AG04450 (cell line): ENCODE results near the gene AKT2. TPM values are rescaled to one million over a fixed set of nuclear protein-coding genes. Genes with fewer than 3 reads are reported as not detected.

Experiments
- CTCF ChIA-PET: fragments of 300-600, 350-600 bp; formaldehyde crosslinking; extraction: SDS; loops from one replicate; lab custom pipeline; 2022; ENCODE audit warnings: antibody characterized with exemption, inconsistent platforms; lab: Charles Lee
- POLR2A ChIA-PET: fragments of 350-600 bp; formaldehyde crosslinking; extraction: SDS; loops from one replicate; lab custom pipeline; 2021; ENCODE audit warnings: antibody characterized with exemption, inconsistent platforms; lab: Yijun Ruan, JAX
- DNase-seq: peaks from one replicate; pipeline ENCODE4 v3.0.0-alpha.2; 2011; ENCODE audit warnings: low read depth, low spot score
- H3K27ac ChIP-seq: one replicate; pipeline ENCODE4 v1.5.1; 2012; ENCODE audit warnings: low read depth, low read length, control low read depth
- H3K27me3 ChIP-seq: one replicate; pipeline ENCODE4 v1.6.0; 2012; ENCODE audit warnings: low read length; ENCODE audit not compliant: control insufficient read depth, insufficient read depth
- H3K4me3 ChIP-seq: 2 replicates; pipeline ENCODE4 v1.5.1; 2011; ENCODE audit warnings: mild to moderate bottlenecking, low read depth, low read length, control low read depth
- H3K9me3 ChIP-seq: 2 replicates; pipeline ENCODE4 v1.5.1; 2012; ENCODE audit warnings: low read length; ENCODE audit not compliant: control insufficient read depth, insufficient read depth
- polyA plus RNA-seq: library from polyadenylated mRNA; depleted of rRNA; stranded (reverse); fragments of >200 nt; gene quantifications from 2 replicates; pipeline ENCODE4 v1.2.3, GENCODE V29; 2011
- TF ChIP-seq, protein P1 (sequence below): IDR thresholded peaks from 2 replicates; pipeline ENCODE4 v1.5.1; 2011; ENCODE audit warnings: low read depth, low read length, control low read depth, inconsistent platforms

The AKT2 gene
- polyA plus RNA-seq, 1 experiment: 99.8 TPM

DNA sequence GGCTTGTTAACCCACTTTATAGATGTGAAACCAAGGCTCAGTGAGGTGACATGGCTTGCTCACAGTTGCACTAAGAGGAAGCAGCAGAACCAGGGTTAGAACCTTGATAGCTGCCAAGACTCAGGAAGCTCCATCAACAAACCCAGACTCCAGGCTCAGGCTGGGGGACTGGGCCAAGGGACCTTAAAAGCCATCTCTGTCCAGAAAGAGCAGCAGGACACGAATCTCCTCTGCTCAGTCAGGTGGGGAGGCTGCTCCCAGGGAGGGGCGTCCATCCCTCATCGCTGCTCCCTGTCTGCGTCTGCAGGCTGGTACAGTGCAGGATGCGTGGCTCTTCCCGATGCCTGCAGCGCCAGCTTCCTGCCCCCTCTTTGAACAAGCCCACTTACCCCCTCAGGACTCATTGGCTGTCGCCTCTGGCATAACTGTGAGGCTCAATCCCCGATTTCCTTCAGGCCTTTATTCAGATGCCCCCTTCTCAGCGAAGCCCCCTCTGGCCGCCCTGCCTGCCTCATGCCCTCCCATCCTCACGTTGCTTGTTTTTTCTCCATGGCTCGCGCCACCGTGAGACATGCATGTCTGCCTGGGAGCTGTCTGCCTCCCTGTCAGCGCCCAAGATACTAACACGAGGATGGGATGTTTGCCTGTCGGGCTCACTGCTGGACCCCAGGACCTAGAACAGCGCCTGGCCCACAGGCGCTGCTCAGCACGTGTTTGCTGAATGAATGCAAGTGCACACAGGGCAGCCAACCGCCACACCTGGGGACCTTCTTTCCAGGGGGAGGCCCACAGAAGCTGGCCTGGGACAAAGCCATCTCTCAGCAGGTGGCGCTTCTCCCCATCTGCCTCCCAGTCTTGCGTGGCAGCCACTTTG is 21.5 kb downstream of the AKT2 start:
- no peak for DNase-seq
- ChIA-PET POLR2A (interaction anchor here (0.6 kb wide), 1 partner anchor 7 kb away, joined by 3 read pairs; no protein-coding TSS in a partner anchor), CTCF (no interaction called here)
- TF ChIP-seq, protein P1, sequence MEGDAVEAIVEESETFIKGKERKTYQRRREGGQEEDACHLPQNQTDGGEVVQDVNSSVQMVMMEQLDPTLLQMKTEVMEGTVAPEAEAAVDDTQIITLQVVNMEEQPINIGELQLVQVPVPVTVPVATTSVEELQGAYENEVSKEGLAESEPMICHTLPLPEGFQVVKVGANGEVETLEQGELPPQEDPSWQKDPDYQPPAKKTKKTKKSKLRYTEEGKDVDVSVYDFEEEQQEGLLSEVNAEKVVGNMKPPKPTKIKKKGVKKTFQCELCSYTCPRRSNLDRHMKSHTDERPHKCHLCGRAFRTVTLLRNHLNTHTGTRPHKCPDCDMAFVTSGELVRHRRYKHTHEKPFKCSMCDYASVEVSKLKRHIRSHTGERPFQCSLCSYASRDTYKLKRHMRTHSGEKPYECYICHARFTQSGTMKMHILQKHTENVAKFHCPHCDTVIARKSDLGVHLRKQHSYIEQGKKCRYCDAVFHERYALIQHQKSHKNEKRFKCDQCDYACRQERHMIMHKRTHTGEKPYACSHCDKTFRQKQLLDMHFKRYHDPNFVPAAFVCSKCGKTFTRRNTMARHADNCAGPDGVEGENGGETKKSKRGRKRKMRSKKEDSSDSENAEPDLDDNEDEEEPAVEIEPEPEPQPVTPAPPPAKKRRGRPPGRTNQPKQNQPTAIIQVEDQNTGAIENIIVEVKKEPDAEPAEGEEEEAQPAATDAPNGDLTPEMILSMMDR: no peak
- H3K27ac ChIP-seq: no peak overlapping the region
- no peaks in the 10 kb centered on the region for H3K27me3 ChIP-seq
- no peak overlapping the region for H3K4me3 ChIP-seq
- H3K9me3 ChIP-seq: no peaks in the 10 kb centered on the region

DNA sequence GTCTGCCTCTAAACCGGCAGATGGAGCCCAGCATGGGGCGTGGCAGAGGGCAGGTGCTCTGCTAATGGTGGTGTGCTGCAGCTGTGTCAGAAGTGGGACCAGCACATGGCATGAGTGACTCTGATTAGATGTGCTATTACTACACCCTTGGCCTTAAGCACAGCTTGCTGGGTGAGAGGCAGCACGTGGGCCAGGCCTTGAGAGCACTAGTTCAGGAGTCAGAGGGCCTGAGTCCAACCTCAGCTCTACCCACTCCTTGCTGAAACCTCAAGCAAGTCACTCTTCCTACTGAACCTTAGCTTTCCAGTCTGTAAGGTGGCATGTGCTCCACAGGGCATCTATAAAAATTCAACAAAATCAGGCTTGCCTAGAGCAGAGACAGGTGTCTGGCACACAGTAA is 22.7 kb downstream of the AKT2 start:
- TF ChIP-seq, protein P1: no peak
- no peak for DNase-seq
- Histone ChIP-seq H3K4me3 (no peak overlapping the region), H3K9me3 (no peaks in the 10 kb centered on the region), H3K27me3 (no peaks in the 10 kb centered on the region), H3K27ac (no peak overlapping the region)
- ChIA-PET POLR2A (no interaction called here), CTCF (interaction anchor here (0.5 kb wide), 1 partner anchor 383 kb away, joined by 6 read pairs; no protein-coding TSS in a partner anchor)

DNA sequence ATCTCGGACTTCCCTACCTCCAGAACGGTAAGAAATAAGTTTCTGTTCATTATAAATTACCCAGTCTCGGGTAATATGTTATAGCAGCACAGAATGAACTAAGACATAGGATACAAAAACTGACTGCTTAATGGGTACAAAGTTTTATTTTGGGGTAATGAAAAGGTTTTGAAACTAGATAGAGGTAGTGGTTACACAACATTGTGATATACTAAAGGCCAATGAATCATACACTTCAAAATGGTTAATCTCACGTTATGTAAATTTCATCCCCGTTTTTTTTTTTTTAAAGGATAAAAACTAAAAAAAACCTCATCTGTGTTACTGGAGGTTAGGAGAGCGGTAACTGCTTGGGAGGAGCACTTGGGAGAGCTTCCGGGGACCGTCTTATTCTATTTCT is 23.5 kb downstream of the AKT2 start:
- POLR2A ChIA-PET: no interaction called here
- CTCF ChIA-PET: no interaction called here

DNA sequence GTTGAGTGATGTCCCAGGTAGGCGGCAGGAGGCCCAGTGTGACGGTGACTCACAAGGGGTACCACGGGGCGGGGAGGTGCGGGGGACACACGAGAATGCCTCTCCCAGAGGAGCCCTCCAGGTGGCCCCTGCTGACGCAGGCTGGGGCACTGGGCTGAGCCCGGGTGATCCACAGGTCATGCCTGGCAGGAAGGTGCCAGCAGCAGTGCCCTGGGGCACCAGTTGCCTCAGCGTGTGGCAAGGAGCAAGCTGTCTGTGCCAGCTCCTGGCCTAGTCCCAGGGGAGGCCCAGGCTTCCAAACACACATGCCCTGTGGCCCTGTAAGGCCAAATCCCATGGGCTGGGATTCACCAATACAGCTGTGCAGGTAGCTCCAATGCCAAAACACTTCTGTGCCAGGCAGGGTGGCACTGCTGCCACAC is 28.0 kb downstream of the AKT2 start:
- no peak for DNase-seq
- H3K27ac ChIP-seq: no peak overlapping the region
- POLR2A ChIA-PET: no interaction called here
- H3K4me3 ChIP-seq: no peak overlapping the region
- no peaks in the 10 kb centered on the region for H3K27me3 ChIP-seq
- H3K9me3 ChIP-seq: no peaks in the 10 kb centered on the region
- TF ChIP-seq, protein P1: no peak
- CTCF ChIA-PET: no interaction called here

More for the DNA sequence above, 23.5 kb downstream of the AKT2 start:
- no peak overlapping the region for H3K27ac ChIP-seq
- no peak overlapping the region for H3K4me3 ChIP-seq
- no peaks in the 10 kb centered on the region for H3K9me3 ChIP-seq
- TF ChIP-seq, protein P1: no peak
- no peaks in the 10 kb centered on the region for H3K27me3 ChIP-seq
- no peak for DNase-seq

DNA sequence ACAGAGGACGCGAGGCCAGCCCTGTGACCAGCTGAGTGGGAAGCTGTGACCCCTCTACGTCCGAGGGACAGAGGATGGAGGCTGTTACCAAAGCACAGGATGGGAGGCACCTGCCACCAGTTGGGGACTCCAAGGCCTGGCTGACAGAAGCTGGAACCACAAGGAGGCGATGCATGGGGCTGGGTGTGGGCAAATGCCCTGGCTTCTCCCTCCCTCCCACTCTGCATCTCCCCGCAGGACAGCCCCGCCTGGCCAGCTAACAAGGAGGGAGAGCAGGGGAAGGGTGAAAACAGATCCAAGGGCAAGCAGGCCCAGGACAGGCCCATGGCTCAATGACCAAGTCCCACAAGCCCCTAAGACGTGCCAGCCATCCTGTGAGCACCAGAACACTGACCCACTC is 28.6 kb downstream of the AKT2 start:
- no peak overlapping the region for H3K27ac ChIP-seq
- H3K4me3 ChIP-seq: no peak overlapping the region
- DNase-seq: no peak
- POLR2A ChIA-PET: no interaction called here
- CTCF ChIA-PET: no interaction called here
- H3K27me3 ChIP-seq: no peaks in the 10 kb centered on the region
- no peaks in the 10 kb centered on the region for H3K9me3 ChIP-seq
- TF ChIP-seq, protein P1: no peak
